ENCODE results near the gene CYB5R4.

- TF ChIP-seq JUND (IDR thresholded peaks at IDR 0.05) (no peak), PBX3 (IDR thresholded peaks at IDR 0.05) (no peak), EZH2phosphoT487 (IDR thresholded peaks at IDR 0.05; ENCODE audit: borderline replicate concordance, low read depth) (no peak), SMC3 (IDR thresholded peaks at IDR 0.05; ENCODE audit: low read depth, low read length) (no peak), CTCF (IDR thresholded peaks at IDR 0.05) (no peak), GABPA (IDR thresholded peaks at IDR 0.05; ENCODE audit: low read depth) (no peak)
Observed at GRCh38 chr6:83927470-83927869, 68.0 kb downstream of the CYB5R4 start.
